Skeletal muscle satellite cell (primary cell): ENCODE results near the gene PCSK7.

Source experiments
- H3K27me3 ChIP-seq: 2 replicates; pipeline ENCODE4 v1.7.0; 2013; ENCODE audit warnings: low read length; ENCODE audit not compliant: control insufficient read depth, insufficient read depth
- H3K36me3 ChIP-seq: 2 replicates; pipeline ENCODE4 v1.7.0; 2013; ENCODE audit warnings: mild to moderate bottlenecking, control low read depth, low read length; ENCODE audit not compliant: insufficient read depth
- H3K4me1 ChIP-seq: 2 replicates; pipeline ENCODE4 v1.7.0; 2013; ENCODE audit warnings: low read length; ENCODE audit not compliant: control insufficient read depth, insufficient read depth
- H3K4me2 ChIP-seq: 2 replicates; pipeline ENCODE4 v1.7.0; 2013; ENCODE audit warnings: mild to moderate bottlenecking, low read length
- H3K4me3 ChIP-seq: 2 replicates; pipeline ENCODE4 v1.7.0; 2013; ENCODE audit warnings: low read length
- H3K9ac ChIP-seq: 2 replicates; pipeline ENCODE4 v1.7.0; 2013; ENCODE audit warnings: mild to moderate bottlenecking, low read depth, low read length, moderate library complexity
- H3K9me3 ChIP-seq: replicated peaks from 2 replicates; pipeline ENCODE4 v1.7.0; 2013; ENCODE audit warnings: mild to moderate bottlenecking, control low read depth, low read length

PCSK7 gene

GRCh38 chr11:117258576-117258975 lies 26.7 kb upstream of the PCSK7 start:
- H3K9me3 ChIP-seq: no peaks in the 10 kb centered on the region
- H3K4me1 ChIP-seq: peaks cover 11% of the 10 kb centered on the region
- H3K36me3 ChIP-seq: peaks cover 2% of the 10 kb centered on the region
- H3K9ac ChIP-seq: no peak overlapping the region
- H3K27me3 ChIP-seq: no peaks in the 10 kb centered on the region
- H3K4me2 ChIP-seq: no peak overlapping the region
- no peak overlapping the region for H3K4me3 ChIP-seq

GRCh38 chr11:117256573-117256972 lies 24.7 kb upstream of the PCSK7 start:
- Histone ChIP-seq H3K4me1 (peaks cover 11% of the 10 kb centered on the region), H3K36me3 (peaks cover 2% of the 10 kb centered on the region)

GRCh38 chr11:117255966-117256365 lies 24.1 kb upstream of the PCSK7 start:
- H3K4me2 ChIP-seq: no peak overlapping the region
- H3K9ac ChIP-seq: no peak overlapping the region
- peaks cover 11% of the 10 kb centered on the region for H3K4me1 ChIP-seq
- H3K36me3 ChIP-seq: peaks cover 2% of the 10 kb centered on the region
- H3K4me3 ChIP-seq: no peak overlapping the region
- H3K27me3 ChIP-seq: no peaks in the 10 kb centered on the region
- no peaks in the 10 kb centered on the region for H3K9me3 ChIP-seq

More at GRCh38 chr11:117256573-117256972, 24.7 kb upstream of the PCSK7 start:
- Histone ChIP-seq H3K9me3 (no peaks in the 10 kb centered on the region), H3K9ac (no peak overlapping the region), H3K4me3 (no peak overlapping the region), H3K27me3 (no peaks in the 10 kb centered on the region), H3K4me2 (no peak overlapping the region)

GRCh38 chr11:117251506-117251905 lies 19.6 kb upstream of the PCSK7 start:
- Histone ChIP-seq H3K4me2 (no peak overlapping the region), H3K9me3 (no peaks in the 10 kb centered on the region), H3K4me3 (no peak overlapping the region), H3K36me3 (peaks cover 23% of the 10 kb centered on the region), H3K9ac (no peak overlapping the region), H3K4me1 (no peaks in the 10 kb centered on the region), H3K27me3 (no peaks in the 10 kb centered on the region)

- Histone ChIP-seq H3K36me3 (peaks cover 34% of the 10 kb centered on the region), H3K4me1 (no peaks in the 10 kb centered on the region), H3K9me3 (no peaks in the 10 kb centered on the region), H3K4me3 (no peak overlapping the region), H3K27me3 (no peaks in the 10 kb centered on the region), H3K9ac (no peak overlapping the region), H3K4me2 (no peak overlapping the region)
Measured at GRCh38 chr11:117249571-117249970, 17.7 kb upstream of the PCSK7 start.

GRCh38 chr11:117248341-117248740 lies 16.5 kb upstream of the PCSK7 start:
- no peaks in the 10 kb centered on the region for H3K27me3 ChIP-seq
- H3K9ac ChIP-seq: no peak overlapping the region
- no peaks in the 10 kb centered on the region for H3K4me1 ChIP-seq
- H3K36me3 ChIP-seq: peaks cover 40% of the 10 kb centered on the region
- no peak overlapping the region for H3K4me2 ChIP-seq
- H3K4me3 ChIP-seq: no peak overlapping the region
- H3K9me3 ChIP-seq: no peaks in the 10 kb centered on the region

GRCh38 chr11:117239295-117239694 lies 7.4 kb upstream of the PCSK7 start:
- Histone ChIP-seq H3K4me2 (peak overlapping the region; percentile 13), H3K27me3 (no peaks in the 10 kb centered on the region), H3K36me3 (peaks cover 18% of the 10 kb centered on the region), H3K9me3 (no peaks in the 10 kb centered on the region), H3K4me3 (no peak overlapping the region), H3K4me1 (peaks cover 14% of the 10 kb centered on the region), H3K9ac (no peak overlapping the region)

DNA sequence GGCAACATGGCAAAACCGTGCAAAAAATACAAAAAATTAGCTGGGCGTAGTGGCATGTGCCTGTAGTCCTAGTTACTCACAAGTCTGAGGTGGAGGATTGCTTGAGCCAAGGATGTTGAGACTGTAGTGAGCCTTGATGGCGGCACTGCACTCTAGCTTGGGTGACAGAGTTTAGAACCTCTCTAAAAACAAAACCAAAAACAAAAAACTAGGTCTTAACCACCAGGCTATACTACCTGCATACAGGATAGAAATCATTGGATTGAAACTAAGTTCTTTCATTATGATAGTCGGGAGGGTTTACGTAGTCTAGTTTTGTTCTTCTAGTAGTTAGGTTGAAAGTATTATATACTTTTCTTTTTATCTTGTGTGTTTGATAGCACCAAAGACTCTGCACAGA lies 6.3 kb upstream of the PCSK7 start:
- Histone ChIP-seq H3K4me1 (peaks cover 24% of the 10 kb centered on the region), H3K4me3 (no peak overlapping the region), H3K36me3 (peaks cover 11% of the 10 kb centered on the region), H3K9me3 (no peaks in the 10 kb centered on the region), H3K27me3 (no peaks in the 10 kb centered on the region), H3K9ac (peak overlapping the region; percentile 33), H3K4me2 (no peak overlapping the region)

DNA sequence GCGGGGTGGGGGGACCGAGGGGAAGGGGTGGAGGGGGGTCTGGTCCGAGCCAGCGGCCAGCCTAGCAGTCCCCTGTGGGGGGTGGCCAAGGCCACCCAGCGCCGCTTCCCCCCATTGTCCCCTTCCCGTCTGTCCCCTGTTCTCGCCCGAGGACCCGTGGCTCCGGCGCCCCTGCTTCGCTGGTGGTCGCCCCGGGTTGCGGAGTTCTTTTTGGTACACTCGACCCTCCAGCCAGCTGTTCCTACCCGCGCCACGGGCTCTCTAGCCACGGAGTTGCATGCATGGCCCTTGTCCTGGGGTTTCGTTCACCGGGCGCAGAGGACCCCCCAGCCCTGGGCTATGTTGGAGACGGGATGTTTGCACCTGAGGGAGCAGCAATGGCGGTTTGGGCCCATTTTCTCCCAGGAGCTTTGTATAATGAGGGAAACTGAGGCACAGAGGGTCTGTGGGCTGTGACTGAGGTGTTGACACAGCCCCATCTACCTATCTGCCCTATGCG lies 1.1 kb upstream of the PCSK7 start:
- peak overlapping the region; percentile 85 for H3K9ac ChIP-seq

DNA sequence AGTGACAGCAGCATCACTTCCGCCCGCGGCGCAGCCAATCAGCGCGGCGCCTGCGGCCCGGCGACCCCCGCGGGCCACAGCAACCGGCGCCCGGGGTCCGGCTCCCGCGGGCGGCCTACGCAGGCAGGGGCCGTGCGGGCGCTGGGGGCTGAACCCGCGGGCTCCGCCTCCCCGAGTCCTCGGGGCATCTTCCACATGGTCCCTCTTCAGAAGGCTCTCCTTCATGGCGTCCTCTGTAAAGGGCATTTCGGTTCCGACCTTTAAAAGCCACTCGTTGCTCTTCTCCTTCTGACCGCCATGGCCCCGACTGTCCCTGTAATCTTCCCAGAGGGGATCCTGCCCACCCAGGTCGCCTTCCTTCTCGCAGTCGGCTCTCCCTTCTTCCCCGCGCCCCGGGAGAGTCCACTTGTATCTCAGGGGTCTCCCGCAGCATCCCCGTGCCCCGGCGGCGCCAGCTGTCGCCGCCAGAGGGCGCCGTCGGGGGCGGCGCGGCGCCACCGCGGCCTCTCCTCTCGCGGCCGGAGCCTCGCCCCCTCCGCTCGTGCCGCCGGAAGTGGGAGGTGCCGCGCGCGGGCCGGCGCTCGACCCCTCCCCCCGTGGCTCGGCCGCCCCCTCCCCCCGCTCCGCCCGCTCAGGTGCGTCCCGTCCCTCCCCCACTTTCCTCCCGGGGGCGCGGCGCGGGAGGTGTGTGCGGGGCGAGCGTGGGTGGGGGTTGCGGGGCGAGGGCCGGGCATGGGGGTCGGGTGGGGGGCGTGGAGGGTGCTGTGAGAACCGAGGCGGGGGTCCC lies 412 bp upstream of the PCSK7 start, which contains the start of gene RNF214:
Gene RNF214, plus strand, starts transcription at position 580 of the 787 bp plus-strand sequence. CDS start 1,602 bp downstream, outside the sequence.
- H3K9ac ChIP-seq: peak within 1 kb of the TSS; percentile 99
- no peaks in the 10 kb centered on the region for H3K9me3 ChIP-seq
- H3K27me3 ChIP-seq: no peaks in the 10 kb centered on the region
- peak within 1 kb of the TSS; percentile 99 for H3K4me2 ChIP-seq
- peaks cover 28% of the 10 kb centered on the region for H3K4me1 ChIP-seq
- peak within 1 kb of the TSS; percentile 100 for H3K4me3 ChIP-seq
- peaks cover 31% of the 10 kb centered on the region for H3K36me3 ChIP-seq

More for the DNA sequence above, 1.1 kb upstream of the PCSK7 start:
- Histone ChIP-seq H3K9me3 (no peaks in the 10 kb centered on the region), H3K27me3 (no peaks in the 10 kb centered on the region), H3K4me2 (peak overlapping the region; percentile 92), H3K36me3 (peaks cover 26% of the 10 kb centered on the region), H3K4me1 (peaks cover 28% of the 10 kb centered on the region), H3K4me3 (peak overlapping the region; percentile 100)

- Histone ChIP-seq H3K36me3 (peaks cover 38% of the 10 kb centered on the region), H3K4me3 (peak overlapping the region; percentile 100), H3K27me3 (no peaks in the 10 kb centered on the region), H3K4me1 (peaks cover 28% of the 10 kb centered on the region), H3K4me2 (peak overlapping the region; percentile 99), H3K9me3 (no peaks in the 10 kb centered on the region), H3K9ac (peak overlapping the region; percentile 99)
Measured at GRCh38 chr11:117230999-117231841, 653 bp downstream of the PCSK7 start.
